Right cardiac atrium (tissue), 5 donors: Measurements from ENCODE around the gene LOC128125822.

Source experiments
- ATAC-seq, 2 donors: fragments of 200-7000 bp; cut with Tn5 transposase; one replicate each; pipeline versions ENCODE4 v1.8.0 to v1.9.1; 2020; ENCODE audit warnings: moderate library complexity in 2 of 2, mild to moderate bottlenecking in 1 of 2
- DNase-seq, 3 donors: peaks; one replicate each; pipeline ENCODE4 v3.0.0-alpha.2; 2020
- H3K27ac ChIP-seq: one replicate; pipeline ENCODE4 v1.5.1; 2013; ENCODE audit warnings: mild to moderate bottlenecking, low read length, control low read depth, moderate library complexity
- H3K27me3 ChIP-seq: one replicate; pipeline ENCODE4 v1.6.1; 2013; ENCODE audit not compliant: control insufficient read depth, insufficient read depth
- H3K4me1 ChIP-seq: one replicate; pipeline ENCODE4 v1.6.1; 2013; ENCODE audit warnings: low read length; ENCODE audit not compliant: control insufficient read depth, insufficient read depth
- H3K4me3 ChIP-seq: one replicate; pipeline ENCODE4 v1.5.1; 2013; ENCODE audit warnings: low read length, control low read depth
- H3K9me3 ChIP-seq: one replicate; pipeline ENCODE4 v1.6.1; 2013; ENCODE audit warnings: low read length; ENCODE audit not compliant: control insufficient read depth
- WGBS: extraction: QIAGEN DNeasy Blood & Tissue Kit; methylation state at CpG from one replicate; pipeline ENCODE4 v1.1.7; 2013; 5-methylcytosine and 5-hydroxymethylcytosine counted together
- intact Hi-C, 4 donors: fragments of 100-400 bp; cut with DNase I; formaldehyde crosslinking; loops; one replicate each; pipeline versions ENCODE4 v1.11.0 to v1.14.0; 2022 to 2023
- donor health status: healthy with polysubstance abuse.
- donor health status: DM: no; HTN: yes; CAD: no.
- donor health status: DM: no; HTN: no; CAD: no.
- donor health status: DM: no; HTN: yes; CAD: no; lungs with severe emphysema.
- donor health status: DM: yes; HTN: yes; CAD: no.

LOC128125822 gene

DNA sequence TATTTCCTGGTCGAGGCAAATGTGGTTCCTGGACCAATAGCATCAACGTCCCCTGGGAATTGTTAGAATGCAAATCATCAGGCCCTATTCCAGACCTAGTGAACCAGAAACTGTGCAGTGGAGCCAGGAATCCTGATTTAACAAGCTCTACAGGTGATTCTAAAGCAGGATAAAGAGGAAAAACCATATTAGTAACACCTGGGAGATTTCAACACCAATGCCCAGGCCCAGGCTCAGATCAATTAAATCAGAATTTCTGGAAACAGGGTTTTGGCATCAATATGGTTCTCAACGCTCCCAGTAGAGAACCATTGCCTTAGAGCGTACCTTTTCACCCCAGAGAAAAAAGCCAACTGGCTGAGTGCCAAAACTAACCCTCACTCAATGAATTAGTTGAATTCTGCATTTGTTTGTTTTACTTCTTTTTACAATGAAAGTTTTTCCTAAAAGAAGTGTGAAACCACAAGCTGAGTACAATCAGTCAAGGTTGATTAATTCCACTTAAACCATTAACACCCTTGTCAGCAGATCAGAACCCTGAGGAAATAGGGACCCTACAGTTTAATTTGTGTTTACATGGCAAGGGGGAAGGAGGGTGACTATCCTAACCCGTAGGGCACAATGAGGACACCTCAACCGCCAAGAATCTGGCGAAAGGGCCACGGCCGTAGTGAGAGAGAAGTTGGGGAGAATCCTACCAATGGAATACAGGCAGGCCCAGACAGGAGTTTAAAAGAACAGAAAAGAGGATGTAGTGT, 34.9 kb upstream of the LOC128125822 start:
- 42% methylated on average over 9 of the region's 9 CpGs for WGBS
- intact Hi-C loops: no loop called here
- Histone ChIP-seq H3K27me3 (no peaks in the 10 kb centered on the region), H3K9me3 (no peaks in the 10 kb centered on the region), H3K4me1 (no peaks in the 10 kb centered on the region), H3K4me3 (no peak overlapping the region), H3K27ac (no peak overlapping the region)
- DNase-seq: no peak
- no peak for ATAC-seq

GRCh38 chr6:63537959-63538300, 34.4 kb upstream of the LOC128125822 start:
- no peaks in the 10 kb centered on the region for H3K4me1 ChIP-seq
- intact Hi-C loops: no loop called here
- no peak overlapping the region for H3K27ac ChIP-seq
- DNase-seq: no peak
- H3K9me3 ChIP-seq: no peaks in the 10 kb centered on the region
- ATAC-seq: no peak
- no peaks in the 10 kb centered on the region for H3K27me3 ChIP-seq
- no peak overlapping the region for H3K4me3 ChIP-seq

- no peak for DNase-seq
- Histone ChIP-seq H3K4me1 (no peaks in the 10 kb centered on the region), H3K27ac (no peak overlapping the region), H3K4me3 (no peak overlapping the region), H3K9me3 (no peaks in the 10 kb centered on the region), H3K27me3 (no peaks in the 10 kb centered on the region)
- ATAC-seq: no peak
- 82% methylated on average over 1 of the region's 1 CpG for WGBS
- intact Hi-C loops: no loop called here
Observed at GRCh38 chr6:63538550-63538949, 33.7 kb upstream of the LOC128125822 start.

DNA sequence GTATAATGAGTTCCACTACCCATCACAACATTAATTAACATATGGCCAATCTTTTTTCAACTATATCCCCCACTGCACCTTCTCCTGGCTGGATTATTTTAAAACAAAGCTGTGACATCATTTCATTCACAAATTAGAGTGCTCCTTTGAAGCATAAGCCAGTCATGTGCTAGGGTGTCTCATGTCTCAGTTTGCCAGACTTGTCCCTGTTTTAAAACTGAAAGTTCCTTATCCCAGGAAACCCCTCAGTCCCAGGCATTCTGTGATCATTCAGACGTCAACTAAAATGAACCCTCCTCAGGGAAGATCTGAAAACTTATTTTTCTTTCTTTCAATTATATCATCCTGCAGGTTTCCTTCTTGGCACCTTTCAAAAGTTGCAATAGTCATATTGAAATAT, 29.3 kb upstream of the LOC128125822 start:
- no peak overlapping the region for H3K27ac ChIP-seq
- DNase-seq (no peak), ATAC-seq (no peak)
- no peaks in the 10 kb centered on the region for H3K27me3 ChIP-seq
- H3K4me3 ChIP-seq: no peak overlapping the region
- H3K4me1 ChIP-seq: no peaks in the 10 kb centered on the region
- intact Hi-C loops: no loop called here
- 45% methylated on average over 1 of the region's 1 CpG for WGBS
- H3K9me3 ChIP-seq: no peaks in the 10 kb centered on the region

DNA sequence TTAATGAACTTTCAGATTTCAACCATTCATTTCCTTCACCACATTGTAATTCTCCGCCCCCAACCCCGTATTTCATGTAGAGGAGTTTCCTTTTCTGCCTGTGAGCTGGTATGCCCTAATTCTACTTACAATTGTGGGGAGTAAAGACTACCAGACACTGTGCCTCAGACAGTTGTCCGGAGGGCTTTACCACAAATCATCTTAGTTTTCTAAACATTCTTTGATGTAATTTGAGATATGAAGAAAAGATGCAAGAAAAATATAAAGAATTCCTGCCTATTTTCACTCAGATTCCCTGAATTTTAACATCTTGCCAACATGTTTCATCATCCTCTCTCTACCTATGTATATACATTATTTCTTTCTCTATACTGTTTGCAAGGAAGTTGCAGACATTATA, 28.3 kb upstream of the LOC128125822 start:
- H3K27ac ChIP-seq: no peak overlapping the region
- no peaks in the 10 kb centered on the region for H3K27me3 ChIP-seq
- DNase-seq (no peak), ATAC-seq (no peak)
- no peaks in the 10 kb centered on the region for H3K9me3 ChIP-seq
- no peaks in the 10 kb centered on the region for H3K4me1 ChIP-seq
- whole genome bisulfite sequencing: 61% methylated on average over 3 of the region's 3 CpGs
- H3K4me3 ChIP-seq: no peak overlapping the region
- intact Hi-C loops: no loop called here

- Histone ChIP-seq H3K27me3 (no peaks in the 10 kb centered on the region), H3K9me3 (no peaks in the 10 kb centered on the region), H3K27ac (no peak overlapping the region), H3K4me1 (no peaks in the 10 kb centered on the region), H3K4me3 (no peak overlapping the region)
- no peak for ATAC-seq
- intact Hi-C loops: no loop called here
- 94% methylated on average over 6 of the region's 6 CpGs for WGBS
- DNase-seq: no peak
Observed at GRCh38 chr6:63546236-63546635, 26.0 kb upstream of the LOC128125822 start.

- H3K27ac ChIP-seq: no peak overlapping the region
- no peak overlapping the region for H3K4me3 ChIP-seq
- H3K27me3 ChIP-seq: no peaks in the 10 kb centered on the region
- no peak for ATAC-seq
- 97% methylated on average over 1 of the region's 1 CpG for WGBS
- H3K9me3 ChIP-seq: no peaks in the 10 kb centered on the region
- H3K4me1 ChIP-seq: no peaks in the 10 kb centered on the region
- intact Hi-C loops: no loop called here
- no peak for DNase-seq
Observed at GRCh38 chr6:63546697-63547096, 25.6 kb upstream of the LOC128125822 start.

GRCh38 chr6:63549076-63549475, 23.2 kb upstream of the LOC128125822 start:
- intact Hi-C loops: no loop called here

DNA sequence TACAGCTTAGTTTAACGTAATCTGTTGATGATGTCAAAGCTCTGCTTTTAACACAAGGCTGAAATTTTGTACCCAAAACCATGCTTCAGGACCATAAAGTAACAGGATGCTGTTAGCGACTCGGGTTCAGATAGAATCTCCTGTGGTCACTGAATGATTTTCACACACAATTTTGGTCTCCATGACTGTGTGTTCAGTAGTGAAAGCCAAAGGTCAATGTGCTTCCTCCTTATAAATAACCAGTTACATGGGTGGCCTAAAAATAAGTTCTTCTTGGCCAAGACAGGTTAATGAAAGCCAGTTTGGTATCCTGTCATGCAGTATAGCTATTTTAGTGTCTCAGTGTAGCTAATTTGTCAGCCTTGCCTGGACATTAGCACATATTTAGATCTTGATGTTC, 19.1 kb upstream of the LOC128125822 start:
- 83% methylated on average over 3 of the region's 3 CpGs for WGBS
- Histone ChIP-seq H3K9me3 (no peaks in the 10 kb centered on the region), H3K4me1 (no peaks in the 10 kb centered on the region), H3K27me3 (no peaks in the 10 kb centered on the region), H3K4me3 (no peak overlapping the region), H3K27ac (no peak overlapping the region)
- no peak for DNase-seq
- ATAC-seq: peak in 1 of 2 donors; percentile 47
- intact Hi-C loops: no loop called here

More at GRCh38 chr6:63549076-63549475, 23.2 kb upstream of the LOC128125822 start:
- Histone ChIP-seq H3K4me1 (no peaks in the 10 kb centered on the region), H3K4me3 (no peak overlapping the region), H3K9me3 (no peaks in the 10 kb centered on the region), H3K27ac (no peak overlapping the region), H3K27me3 (no peaks in the 10 kb centered on the region)
- DNase-seq (no peak), ATAC-seq (no peak)
- WGBS: 73% methylated on average over 5 of the region's 5 CpGs

DNA sequence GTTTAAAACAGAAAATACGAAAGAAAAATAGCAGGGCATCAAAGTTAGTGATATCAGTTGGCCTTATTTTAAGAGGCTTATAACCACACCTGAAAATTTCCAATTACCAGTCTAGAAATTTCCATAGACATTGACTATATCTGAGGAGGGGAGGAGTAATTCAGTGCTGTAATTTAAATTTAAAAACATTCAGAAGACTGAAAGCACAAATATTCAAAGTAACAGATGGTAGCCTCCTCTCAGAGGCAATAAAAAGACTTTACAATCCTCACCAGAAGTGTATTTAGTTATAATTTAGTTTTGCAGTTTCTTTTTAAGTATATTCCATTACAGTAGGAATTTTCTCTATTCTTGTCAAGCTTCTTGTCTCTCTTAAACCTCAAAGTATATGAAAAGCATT, 18.4 kb upstream of the LOC128125822 start:
- intact Hi-C loops: no loop called here
- Histone ChIP-seq H3K4me1 (no peaks in the 10 kb centered on the region), H3K27me3 (no peaks in the 10 kb centered on the region), H3K27ac (no peak overlapping the region), H3K9me3 (no peaks in the 10 kb centered on the region), H3K4me3 (no peak overlapping the region)
- ATAC-seq (no peak), DNase-seq (no peak)
- 62% methylated on average over 1 of the region's 1 CpG for WGBS

DNA sequence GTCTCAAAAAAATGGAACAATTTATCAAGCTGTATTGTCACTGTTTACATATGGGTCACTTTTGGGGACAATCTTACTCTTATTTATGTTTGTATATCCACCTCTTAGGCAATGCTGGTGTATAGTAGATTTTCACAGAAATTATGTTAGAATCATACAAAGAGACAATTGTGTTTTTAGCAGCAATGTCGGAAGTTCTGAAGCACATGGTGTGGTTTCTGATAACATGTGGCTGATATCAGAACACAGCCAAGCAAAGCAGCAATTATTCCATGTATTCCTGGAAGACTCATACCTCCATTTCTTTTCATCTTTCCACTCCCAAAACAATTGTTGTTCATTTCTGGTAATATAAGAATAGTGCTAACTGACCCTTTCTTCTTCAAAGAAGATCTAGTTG, 17.5 kb upstream of the LOC128125822 start:
- Histone ChIP-seq H3K27ac (no peak overlapping the region), H3K4me1 (no peaks in the 10 kb centered on the region), H3K4me3 (no peak overlapping the region), H3K9me3 (no peaks in the 10 kb centered on the region), H3K27me3 (no peaks in the 10 kb centered on the region)
- DNase-seq: no peak
- WGBS: 41% methylated on average over 1 of the region's 1 CpG
- intact Hi-C loops: no loop called here
- ATAC-seq: no peak

- whole genome bisulfite sequencing: 87% methylated on average over 4 of the region's 4 CpGs
- no peaks in the 10 kb centered on the region for H3K9me3 ChIP-seq
- no peaks in the 10 kb centered on the region for H3K27me3 ChIP-seq
- no peak for ATAC-seq
- H3K27ac ChIP-seq: no peak overlapping the region
- H3K4me3 ChIP-seq: no peak overlapping the region
- intact Hi-C loops: no loop called here
- no peak for DNase-seq
- no peaks in the 10 kb centered on the region for H3K4me1 ChIP-seq
Observed at GRCh38 chr6:63556369-63556768, 15.9 kb upstream of the LOC128125822 start.
